Measurements from ENCODE around the gene PTPRG. TPM values are rescaled to one million over a fixed set of nuclear protein-coding genes. Genes with fewer than 3 reads are reported as not detected.

Gene PTPRG
- total and polyA plus RNA-seq, 12 donors = 6.3 to 119 (median 72.2) TPM

DNA sequence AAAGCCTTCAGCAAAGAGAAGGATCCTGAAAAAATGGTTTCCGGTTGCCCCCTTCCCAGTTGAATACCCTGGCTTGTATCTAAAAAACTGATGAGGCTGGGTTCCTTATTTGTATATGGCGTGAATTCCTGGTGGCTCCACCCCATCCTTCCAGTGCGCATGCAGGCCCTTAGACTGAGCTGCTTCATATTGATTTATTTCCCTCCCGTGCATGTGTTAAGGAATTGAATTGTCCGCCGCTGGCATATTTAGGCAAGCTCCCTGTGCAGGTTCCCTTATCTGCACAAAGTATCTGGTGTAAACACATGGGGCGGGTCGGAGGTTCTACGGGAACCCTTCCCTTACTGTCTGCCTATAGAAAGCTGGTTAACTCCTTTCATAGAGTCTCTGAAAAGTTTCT is 449.6 kb downstream of the PTPRG start:
- no peaks in the 10 kb centered on the region for H3K9me3 ChIP-seq (replicated peaks in 1 of 3)
- H3K27ac ChIP-seq = no peak overlapping the region
- TF ChIP-seq CTCF (IDR thresholded peaks at IDR 0.05) (no peak), POLR2A (IDR thresholded peaks at IDR 0.05) (no peak)
- H3K4me3 ChIP-seq = no peak overlapping the region
- WGBS, 4 donors = 82 to 91% (median 86%) methylated on average over 9 of the region's 9 CpGs
- no peaks in the 10 kb centered on the region for H3K36me3 ChIP-seq (replicated peaks in 1 of 2)
- no peaks in the 10 kb centered on the region for H3K4me1 ChIP-seq (replicated peaks in 1 of 2)
- no peaks in the 10 kb centered on the region for H3K27me3 ChIP-seq
- intact Hi-C loops (cut with DNase I) = no loop called here
- DNase-seq = no peak

GRCh38 chr3:62011666-62012065 is 450.3 kb downstream of the PTPRG start:
- intact Hi-C loops (cut with DNase I) = no loop called here
- TF ChIP-seq CTCF (IDR thresholded peaks at IDR 0.05) (no peak), POLR2A (IDR thresholded peaks at IDR 0.05) (no peak)
- no peaks in the 10 kb centered on the region for H3K27me3 ChIP-seq
- H3K36me3 ChIP-seq (replicated peaks in 1 of 2) = no peaks in the 10 kb centered on the region
- peak in 2 of 7 donors; percentile 34 to 43 for DNase-seq
- H3K9me3 ChIP-seq (replicated peaks in 1 of 3) = no peaks in the 10 kb centered on the region
- H3K4me3 ChIP-seq = no peak overlapping the region
- no peak overlapping the region for H3K27ac ChIP-seq
- 79 to 85% (median 82%) methylated on average over 5 of the region's 5 CpGs for WGBS, 4 donors
- H3K4me1 ChIP-seq (replicated peaks in 1 of 2) = no peaks in the 10 kb centered on the region

GRCh38 chr3:62013951-62014350 is 452.6 kb downstream of the PTPRG start:
- no peak for DNase-seq
- Histone ChIP-seq H3K4me1 (replicated peaks in 1 of 2) (no peaks in the 10 kb centered on the region), H3K36me3 (replicated peaks in 1 of 2) (no peaks in the 10 kb centered on the region), H3K4me3 (no peak overlapping the region), H3K27me3 (no peaks in the 10 kb centered on the region), H3K27ac (no peak overlapping the region), H3K9me3 (replicated peaks in 1 of 3) (no peaks in the 10 kb centered on the region)
- intact Hi-C loops (cut with DNase I) = no loop called here
- 88 to 95% (median 90%) methylated on average over 7 of the region's 7 CpGs for WGBS, 4 donors
- TF ChIP-seq CTCF (IDR thresholded peaks at IDR 0.05) = no peak
- no peak for TF ChIP-seq POLR2A (IDR thresholded peaks at IDR 0.05)

GRCh38 chr3:62015111-62015510 is 453.7 kb downstream of the PTPRG start:
- H3K9me3 ChIP-seq (replicated peaks in 1 of 3) = no peaks in the 10 kb centered on the region
- intact Hi-C loops (cut with DNase I) = no loop called here
- H3K27ac ChIP-seq = no peak overlapping the region
- TF ChIP-seq POLR2A (IDR thresholded peaks at IDR 0.05) = no peak
- no peak for TF ChIP-seq CTCF (IDR thresholded peaks at IDR 0.05)
- 86 to 92% (median 88%) methylated on average over 3 of the region's 3 CpGs for WGBS, 4 donors
- H3K36me3 ChIP-seq (replicated peaks in 1 of 2) = no peaks in the 10 kb centered on the region
- no peak overlapping the region for H3K4me3 ChIP-seq
- no peaks in the 10 kb centered on the region for H3K27me3 ChIP-seq
- DNase-seq = no peak
- H3K4me1 ChIP-seq (replicated peaks in 1 of 2) = no peaks in the 10 kb centered on the region

All from adrenal gland (tissue), 12 donors.